GM21786 (cell line): ENCODE data around the gene FER.
"Not testable (repeated sequence)": the region's sequence is repeated elsewhere in the genome, so short reads cannot be mapped to it uniquely, and the experiment has no call there.

Source experiments
- ATAC-seq: cut with Tn5 transposase; IDR thresholded peaks from one replicate; pipeline ENCODE4 v1.9.1; 2021; ENCODE audit not compliant: unreplicated experiment

The FER gene

DNA sequence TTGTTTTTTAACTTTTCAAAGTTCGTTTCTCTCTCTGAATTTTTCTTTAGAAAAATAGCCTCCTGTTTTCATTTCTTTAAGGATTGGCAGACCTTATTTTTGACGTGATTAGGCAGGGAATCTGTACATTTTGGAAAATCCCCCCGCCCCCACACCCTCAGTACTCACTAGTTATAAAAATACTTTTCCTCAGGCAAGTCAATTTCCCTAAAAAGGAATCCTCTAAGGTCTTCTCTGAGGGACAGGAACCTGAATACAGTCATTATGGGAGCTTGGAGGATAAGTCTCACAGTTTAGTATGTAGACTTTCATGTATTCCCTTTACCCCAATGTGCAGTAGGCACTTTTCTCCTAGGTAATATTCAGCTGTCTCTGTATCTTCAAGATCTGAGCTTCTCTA is 3.9 kb upstream of the FER start:
- no peak for ATAC-seq

DNA sequence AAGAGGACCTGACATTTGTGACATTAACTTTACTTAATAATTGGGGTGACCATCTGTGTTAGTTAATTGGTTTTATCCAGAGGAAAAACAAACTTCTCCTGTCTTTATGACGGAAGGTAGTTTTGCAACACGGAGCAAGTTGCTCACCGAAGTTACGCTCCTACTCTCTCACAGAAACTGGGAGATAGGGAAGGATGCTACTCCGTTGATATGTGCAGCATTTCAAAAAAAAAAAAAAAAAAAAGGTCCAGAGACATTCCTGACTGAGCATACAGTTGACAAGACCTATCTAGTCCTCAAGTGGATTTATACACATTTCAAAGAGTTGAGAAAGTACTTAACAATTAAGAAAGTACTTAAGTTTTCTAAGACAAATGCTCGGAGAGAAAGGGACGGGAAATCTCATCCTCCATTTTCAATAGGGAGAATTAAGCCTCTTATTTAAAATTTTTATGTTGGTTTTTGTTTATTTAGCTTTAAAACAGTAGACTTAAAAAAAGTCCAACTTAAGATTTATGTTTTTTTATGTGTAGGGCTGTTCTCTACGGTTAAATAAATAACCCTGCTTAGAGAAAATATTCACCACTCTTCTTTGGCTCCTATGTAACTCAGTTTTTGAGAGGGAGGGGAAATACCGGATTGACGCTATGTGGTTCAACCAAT is 455 bp upstream of the FER start:
- no peak for ATAC-seq

DNA sequence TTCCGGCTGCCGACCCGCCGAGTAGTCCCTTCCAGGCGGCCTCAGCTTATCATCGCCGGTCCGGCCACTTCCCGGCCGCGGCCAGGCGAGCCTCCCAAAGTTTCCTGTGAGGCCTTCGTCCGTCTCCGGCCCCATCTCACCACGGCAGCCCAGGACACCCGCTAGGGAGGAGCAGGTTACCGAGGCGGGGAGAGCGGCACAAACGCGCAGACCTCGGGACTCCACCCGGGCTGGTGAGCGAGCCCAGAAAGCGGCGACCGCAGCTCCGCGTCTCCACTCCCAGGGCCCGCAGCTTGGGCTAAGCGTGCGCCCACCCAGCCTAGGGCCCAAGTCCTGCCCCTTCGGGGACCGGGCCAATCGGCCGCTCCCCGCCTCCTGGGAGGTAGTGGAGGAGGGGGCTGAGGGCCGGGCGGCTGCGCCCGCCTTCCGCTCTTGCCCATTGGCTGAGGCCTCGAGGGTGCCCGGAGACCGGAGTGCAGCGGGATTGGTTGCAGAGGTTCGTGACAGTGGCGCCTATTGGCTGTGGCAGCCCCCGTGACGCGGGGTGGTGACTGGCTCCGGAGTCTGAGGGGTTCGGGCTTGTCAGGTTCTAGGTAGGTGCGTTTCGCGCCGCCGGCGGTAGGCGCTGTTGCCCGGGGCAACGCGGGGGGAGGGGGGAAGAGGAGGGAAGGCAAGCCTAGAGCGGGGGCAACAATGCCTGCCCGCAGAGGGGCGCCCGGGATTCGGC is 867 bp downstream of the FER start:
- ATAC-seq = peak; percentile 93

DNA sequence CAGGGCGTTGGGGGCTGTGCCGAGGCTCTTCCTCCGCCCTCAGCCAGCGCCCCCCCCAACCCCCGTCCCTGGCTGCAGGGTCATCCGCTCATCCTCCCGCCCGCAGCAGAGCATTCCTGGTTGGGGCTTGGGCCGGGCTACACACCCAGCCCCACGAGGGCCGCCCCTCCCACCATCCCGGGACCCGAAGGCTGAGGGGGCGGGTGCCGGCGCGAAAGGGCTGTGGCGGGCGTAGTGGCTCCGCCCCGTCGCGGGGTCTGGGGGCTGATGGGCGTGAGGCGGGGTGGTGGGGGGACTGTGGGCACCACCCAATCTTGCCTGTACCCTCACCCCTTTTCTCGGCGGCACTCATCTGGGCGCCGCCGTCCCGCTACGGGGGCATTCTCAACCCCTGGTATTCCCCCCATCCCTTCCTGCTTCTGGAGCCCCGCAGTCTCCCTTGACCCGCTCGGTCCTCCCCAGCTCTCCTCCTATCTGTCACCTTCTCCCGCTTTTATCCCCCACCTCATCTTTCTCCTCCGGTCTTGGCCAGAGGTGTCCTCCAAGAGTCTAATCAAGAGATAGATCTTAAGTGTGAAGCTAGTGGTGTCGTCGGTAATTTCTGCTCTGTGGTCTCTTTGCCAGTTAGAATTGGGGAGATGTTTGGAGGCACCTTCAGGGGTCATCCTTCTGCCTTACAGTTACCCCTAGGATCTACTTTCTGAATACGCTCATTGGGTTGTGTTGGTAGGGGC is 1.6 kb downstream of the FER start:
- peak; percentile 28 for ATAC-seq

DNA sequence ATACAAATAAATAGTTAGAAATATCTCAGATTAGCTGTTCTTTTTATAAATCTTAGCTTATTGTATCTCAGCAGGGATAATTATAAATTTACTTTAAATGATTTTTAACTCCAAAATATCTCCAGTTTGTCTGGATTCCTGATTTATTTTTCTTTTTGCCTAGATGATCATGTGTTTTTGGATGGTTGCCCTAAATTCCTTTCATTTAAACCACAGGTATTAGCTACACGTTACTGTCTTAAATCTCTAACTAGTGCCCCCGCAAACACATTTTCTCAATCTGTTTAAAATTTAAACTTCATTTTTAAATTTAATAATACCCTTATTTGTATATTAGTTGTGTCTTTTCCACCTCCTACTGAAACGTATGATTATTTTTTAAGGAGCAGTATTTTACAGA is 5.6 kb downstream of the FER start:
- ATAC-seq = no peak

DNA sequence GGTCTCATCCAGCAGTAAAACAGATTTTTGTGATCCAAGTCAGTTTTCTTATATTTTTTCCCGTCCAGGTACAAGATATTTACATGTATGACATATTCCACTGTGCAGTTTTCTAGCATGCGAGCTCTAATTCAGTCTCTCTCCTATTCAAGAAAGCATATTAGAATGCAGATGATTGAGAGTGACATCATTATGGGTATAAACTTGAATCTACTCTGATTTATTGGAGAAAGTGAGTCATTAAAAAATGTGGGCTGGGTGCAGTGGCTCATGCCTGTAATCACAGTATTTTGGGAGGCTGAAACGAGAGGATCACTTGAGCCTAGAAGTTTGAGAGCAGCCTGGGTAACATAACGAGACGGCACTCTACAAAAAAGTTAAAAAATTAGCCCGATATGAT is 6.2 kb downstream of the FER start:
- ATAC-seq = no peak

DNA sequence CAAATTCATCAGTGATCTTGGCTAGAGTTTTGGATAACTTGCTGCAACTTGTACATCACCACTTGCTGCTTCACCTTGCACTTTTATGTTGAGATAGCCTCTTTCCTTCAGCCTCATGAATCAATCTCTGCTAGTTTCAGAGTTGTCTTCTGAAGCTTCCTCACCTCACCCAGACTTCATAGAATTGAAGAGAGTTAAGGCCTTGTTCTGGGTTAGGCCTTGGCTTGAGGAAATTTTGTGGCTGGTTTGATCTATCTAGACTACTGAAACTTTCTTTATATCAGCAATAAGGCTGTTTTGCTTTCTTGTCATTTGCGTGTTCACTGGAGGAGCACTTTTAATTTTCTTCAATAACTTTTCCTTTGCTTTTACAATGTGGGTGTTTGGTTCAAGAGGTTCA is 12.8 kb downstream of the FER start:
- no peak for ATAC-seq

DNA sequence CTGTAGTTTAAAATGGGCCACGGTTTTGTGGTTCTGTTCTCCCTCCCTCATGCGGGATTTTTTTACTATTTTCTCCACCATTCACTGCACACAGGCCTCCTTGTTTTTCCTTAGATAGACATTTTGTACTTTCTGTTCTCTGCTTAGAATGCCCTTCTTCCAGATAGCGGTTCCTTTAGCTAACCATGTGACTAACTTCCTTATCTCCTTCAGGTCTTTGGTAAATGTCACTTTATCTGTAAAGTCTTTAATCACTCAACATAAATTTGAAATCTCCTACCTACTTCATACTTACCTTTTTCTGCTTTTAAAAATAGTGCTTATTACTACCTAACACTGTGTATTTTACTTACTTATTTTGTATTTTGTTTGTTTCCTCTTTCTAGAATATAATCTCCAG is 15.0 kb downstream of the FER start:
- ATAC-seq = no peak

DNA sequence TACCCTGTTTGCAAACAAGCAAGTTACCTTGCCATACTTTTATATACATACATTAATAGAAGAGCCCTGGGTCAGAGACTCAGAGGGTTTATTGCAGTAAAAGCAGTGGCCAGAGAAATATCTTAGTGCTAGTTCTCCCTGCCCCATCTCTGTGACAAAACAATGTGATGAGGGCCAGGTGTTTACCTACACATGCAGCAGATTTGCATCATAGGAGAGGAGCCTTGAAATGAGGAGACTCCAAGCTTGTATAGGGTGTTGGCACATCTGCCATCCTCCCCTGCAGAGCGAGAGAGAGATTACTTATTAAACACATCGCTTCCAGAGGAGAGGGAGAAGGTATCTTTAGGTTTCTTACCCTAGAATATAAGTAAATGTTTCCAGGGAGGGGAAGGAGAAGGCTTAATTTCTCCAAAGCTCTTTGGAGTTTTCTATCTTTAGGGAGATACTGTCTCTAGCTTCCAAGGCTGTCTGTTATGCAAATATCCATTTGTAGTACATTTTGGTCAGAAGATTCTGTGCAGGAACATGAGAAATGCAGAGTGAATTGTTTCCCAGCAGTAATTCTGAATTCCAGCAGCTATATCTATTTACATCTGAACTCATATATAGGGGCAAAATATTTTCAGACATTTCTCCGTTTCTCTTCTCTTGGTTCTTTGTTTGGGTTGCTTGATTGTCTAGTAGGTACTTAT is 15.7 kb downstream of the FER start:
- ATAC-seq = no peak

DNA sequence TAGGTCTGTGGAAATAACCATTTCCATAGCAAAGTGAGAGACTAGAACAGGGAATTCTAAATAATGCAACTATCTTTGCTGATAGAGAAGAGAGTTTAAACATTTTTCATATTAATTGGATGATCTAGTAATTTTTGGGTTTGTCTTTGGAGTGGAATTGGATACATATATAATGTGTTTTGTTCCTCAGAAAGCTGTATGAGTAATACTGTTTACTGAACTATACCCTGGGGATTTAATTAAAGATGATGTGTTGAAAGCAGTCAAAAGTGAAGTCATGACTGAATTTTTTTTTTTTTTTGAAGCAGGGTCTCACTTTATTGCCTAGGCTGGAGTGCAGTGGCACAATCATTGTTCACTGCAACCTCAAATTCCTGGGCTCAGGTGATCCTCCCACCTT is 17.9 kb downstream of the FER start:
- ATAC-seq = no peak

DNA sequence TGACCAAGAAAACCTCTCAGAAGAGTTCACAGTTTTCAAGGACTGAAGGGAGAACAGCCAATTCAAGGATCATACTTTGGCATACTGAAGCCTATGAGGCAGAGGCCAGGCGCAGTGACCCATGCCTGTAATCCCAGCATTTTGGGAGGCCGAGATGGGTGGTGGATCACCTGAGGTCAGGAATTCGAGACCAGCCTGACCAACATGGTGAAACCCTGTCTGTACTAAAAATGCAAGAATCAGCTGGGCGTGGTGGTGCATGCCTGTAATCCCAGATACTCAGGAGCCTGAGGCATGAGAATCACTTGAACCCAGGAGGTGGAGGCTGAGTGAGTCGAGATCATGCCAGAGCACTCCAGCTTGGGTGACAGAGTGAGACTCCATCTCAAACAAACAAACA is 19.2 kb downstream of the FER start:
- ATAC-seq = not testable (repeated sequence)

DNA sequence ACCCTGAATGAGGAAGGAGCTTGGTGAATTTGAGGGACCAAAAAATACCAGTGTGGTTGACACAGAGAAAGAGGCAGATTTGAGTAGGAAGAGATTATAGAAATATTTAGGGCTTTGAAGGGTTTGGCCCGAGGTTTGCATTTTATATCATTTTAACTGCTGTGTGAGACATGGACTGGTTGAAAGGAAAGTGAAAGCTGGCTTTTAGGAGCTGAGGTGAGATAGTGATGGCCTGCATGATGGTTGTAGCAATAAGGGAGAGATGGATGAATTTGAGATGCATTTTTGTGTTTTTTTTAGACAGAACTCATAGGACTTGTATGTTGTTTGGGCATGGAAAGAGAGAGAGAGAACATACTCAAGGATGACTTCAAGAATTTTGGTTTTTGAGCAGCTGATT is 21.7 kb downstream of the FER start:
- peak; percentile 66 for ATAC-seq

DNA sequence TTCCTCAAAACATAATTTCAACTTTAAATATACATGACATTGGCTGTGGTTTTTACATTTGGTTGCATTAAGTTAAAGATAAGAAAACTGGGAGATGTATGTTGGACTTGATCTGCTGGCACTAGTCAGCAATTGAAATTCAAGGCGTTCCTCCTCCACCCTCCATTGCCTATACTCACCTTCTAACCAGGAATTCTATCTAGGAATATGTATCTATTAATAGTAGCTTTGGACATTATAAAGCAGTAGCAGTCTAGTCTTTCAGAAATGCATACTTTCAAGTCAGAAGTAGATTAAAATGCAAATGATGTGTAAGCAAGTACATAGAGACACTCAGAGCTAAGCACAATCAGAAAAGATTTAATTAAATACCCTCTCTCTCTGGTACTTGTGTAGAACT is 24.9 kb downstream of the FER start:
- no peak for ATAC-seq

DNA sequence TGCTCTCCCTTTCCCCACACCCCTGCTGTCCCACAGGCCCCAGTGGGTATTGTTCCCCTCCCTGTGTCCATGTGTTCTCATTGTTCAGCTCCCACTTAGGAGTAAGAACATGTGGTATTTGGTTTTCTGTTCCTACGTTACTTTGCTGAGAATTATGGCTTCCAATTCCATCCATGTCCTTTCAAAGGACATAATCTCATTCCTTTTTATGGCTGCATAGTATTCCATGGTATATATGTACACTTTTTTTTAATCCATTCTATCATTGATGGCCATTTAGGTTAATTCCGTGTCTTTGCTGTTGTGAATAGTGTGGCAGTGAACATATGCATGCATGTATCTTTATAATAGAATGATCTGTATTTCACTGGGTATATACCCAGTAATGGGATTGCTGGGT is 25.6 kb downstream of the FER start:
- ATAC-seq = no peak

DNA sequence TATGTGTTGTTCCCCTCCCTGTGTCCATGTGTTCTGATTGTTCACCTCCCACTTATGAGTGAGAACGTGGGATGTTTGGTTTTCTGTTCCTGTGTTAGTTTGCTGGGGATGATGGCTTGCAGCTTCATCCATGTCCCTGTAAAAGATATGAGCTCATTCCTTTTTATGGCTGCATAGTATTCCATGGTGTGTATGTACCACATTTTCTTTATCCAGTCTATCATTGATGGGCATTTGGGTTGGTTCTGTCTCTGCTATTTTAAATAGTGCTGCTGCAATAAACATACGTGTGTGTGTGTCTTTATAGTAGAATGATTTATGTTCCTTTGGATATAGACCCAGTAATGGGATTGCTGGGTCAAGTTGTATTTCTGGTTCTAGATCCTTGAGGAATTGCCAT is 26.4 kb downstream of the FER start:
- not testable (repeated sequence) for ATAC-seq

DNA sequence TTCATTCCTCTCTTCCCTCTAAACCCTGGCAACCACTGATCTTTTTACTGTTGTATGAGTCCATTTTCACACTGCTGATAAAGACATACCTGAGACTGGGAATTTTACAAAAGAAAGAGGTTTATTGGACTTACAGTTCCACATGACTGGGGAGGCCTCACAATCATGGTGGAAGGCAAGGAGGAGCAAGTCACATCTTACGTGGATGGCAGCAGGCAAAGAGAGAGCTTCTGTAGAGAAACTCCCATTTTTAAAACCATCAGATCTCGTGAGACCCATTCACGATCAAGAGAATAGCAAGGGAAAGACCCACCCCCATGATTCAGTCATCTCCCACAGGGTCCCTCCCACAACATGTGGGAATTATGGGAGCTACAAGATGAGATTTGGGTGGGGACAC is 29.9 kb downstream of the FER start:
- not testable (repeated sequence) for ATAC-seq

DNA sequence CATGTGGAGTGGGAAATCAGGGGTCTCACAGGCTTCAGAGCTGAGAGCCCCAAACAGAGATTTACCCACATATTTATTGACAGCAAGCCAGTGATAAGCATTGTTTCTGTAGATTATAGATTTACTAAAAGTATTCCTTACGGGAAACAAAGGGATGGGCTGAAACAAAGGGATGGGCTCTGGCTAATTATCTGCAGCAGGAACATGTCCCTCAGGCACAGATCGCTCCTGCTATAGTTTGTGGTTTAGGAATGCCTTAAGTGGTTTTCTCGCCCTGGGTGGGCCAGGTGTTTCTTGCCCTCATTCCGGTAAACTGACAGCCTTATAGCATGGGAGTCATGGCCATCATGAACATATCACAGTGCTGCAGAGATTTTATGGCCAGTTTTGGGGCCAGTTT is 36.9 kb downstream of the FER start:
- ATAC-seq = not testable (repeated sequence)

DNA sequence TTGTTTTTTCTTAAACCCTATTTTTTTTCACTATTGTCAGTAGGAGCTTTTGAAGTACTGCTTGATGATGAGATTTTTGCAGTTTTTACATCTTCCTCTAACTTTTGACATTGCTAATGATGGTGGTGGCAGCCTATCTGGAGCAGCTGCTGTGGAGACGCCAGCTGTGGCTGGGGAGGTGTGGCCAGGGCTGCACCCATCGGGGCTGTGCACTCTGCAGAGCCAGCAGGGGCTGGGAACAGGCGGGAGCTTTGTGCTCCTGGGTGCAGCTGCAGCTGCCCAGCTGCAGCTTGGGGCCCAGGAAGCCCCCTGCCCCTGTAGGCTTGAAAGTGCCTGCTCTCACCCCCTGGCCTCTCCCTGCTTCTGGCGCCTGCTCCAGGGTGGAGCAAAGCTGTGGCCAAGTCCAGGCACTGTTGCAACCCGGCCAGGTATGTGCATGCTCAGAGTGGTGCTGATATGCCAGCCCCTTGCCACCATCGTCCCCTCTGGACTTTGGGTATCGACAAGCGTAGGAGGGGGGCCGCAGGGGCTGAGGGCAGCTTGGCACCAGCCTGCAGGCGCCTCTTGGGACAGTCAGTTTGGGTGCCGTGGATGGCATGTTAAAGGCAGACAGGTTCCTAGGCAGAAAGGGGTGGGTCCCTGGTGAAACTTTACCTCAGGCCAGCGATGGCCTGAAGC is 39.2 kb downstream of the FER start:
- ATAC-seq = no peak

DNA sequence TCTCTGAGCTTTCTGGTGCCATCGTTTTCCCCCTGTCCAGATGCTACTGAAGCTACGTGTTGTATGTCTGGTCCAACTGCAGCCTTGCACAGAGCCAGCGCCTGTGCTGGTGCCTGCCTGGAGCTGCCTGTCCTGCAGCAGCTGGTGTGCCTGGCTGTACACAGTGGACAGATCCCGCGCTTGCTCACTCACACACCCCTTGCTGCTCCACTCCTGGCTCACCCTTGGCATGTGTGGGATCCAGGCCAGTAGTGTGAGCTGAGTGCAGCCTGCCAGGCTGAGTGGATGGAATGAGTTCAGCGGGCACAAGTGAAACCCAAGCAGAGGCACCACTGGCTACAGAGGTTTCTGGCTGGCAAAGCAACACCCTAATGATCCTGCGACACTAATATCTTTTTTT is 40.4 kb downstream of the FER start:
- ATAC-seq = no peak

DNA sequence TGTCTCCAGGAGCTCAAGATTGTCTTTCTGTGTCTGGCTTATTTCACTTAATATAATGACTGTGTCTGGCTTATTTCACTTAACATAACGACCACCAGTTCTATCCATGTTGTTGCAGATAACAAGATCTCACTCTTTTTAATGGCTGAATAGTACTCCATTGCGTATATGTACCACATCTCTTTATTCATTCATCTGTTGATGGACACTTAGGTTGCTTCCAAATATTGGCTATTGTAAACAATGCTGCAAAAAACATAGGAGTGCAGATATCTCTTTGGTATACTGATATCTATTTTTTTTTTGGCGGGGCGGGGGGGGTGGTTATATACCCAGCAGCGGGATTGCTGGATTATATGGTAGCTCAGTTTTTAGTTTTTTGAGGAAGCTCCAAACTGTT is 45.5 kb downstream of the FER start:
- no peak for ATAC-seq

DNA sequence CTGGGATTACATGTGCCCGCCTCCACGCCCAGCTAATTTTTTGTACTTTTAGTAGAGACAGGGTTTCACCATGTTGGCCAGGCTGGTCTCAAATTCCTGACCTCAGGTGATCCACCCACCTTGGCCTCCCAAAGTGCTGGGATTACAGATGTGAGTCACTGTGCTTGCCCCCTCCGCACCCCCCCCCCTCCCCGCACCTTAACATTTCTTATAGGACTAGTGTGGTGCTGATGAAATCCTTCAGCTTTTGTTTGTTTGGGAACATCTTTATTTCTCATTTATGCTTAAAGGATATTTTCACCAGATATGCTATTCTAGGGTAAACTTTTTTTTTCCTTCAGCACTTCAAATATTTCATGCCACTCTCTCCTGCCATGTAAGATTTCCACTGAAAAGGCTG is 46.7 kb downstream of the FER start:
- ATAC-seq = not testable (repeated sequence)
